Measurements from ENCODE around the gene KCNK7.
"Not testable (repeated sequence)": the region's sequence is repeated elsewhere in the genome, so short reads cannot be mapped to it uniquely, and the experiment has no call there.

Gene KCNK7

DNA sequence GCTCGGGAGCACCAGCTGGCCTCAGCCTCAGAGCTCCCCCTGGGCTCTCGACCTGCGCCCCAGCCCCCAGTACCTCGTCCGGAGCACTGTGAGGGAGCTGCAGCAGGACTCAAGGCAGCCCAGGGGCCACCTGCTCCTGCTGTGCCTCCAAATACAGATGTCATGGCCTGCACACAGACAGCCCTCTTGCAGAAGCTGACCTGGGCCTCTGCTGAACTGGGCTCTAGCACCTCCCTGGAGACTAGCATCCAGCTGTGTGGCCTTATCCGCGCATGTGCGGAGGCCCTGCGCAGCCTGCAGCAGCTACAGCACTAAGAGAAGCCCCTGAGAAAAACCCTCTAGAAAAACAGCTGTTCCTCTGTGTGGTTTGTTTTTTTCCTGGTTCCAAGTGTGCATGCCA lies 24.2 kb downstream of the KCNK7 start:
- DNase-seq (ENCODE audit: insufficient read length, low spot score): no peak
- TF ChIP-seq, protein P1, sequence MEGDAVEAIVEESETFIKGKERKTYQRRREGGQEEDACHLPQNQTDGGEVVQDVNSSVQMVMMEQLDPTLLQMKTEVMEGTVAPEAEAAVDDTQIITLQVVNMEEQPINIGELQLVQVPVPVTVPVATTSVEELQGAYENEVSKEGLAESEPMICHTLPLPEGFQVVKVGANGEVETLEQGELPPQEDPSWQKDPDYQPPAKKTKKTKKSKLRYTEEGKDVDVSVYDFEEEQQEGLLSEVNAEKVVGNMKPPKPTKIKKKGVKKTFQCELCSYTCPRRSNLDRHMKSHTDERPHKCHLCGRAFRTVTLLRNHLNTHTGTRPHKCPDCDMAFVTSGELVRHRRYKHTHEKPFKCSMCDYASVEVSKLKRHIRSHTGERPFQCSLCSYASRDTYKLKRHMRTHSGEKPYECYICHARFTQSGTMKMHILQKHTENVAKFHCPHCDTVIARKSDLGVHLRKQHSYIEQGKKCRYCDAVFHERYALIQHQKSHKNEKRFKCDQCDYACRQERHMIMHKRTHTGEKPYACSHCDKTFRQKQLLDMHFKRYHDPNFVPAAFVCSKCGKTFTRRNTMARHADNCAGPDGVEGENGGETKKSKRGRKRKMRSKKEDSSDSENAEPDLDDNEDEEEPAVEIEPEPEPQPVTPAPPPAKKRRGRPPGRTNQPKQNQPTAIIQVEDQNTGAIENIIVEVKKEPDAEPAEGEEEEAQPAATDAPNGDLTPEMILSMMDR (IDR thresholded peaks at IDR 0.05; ENCODE audit: insufficient read depth, missing control alignments): no peak
- FAIRE-seq: no peak

DNA sequence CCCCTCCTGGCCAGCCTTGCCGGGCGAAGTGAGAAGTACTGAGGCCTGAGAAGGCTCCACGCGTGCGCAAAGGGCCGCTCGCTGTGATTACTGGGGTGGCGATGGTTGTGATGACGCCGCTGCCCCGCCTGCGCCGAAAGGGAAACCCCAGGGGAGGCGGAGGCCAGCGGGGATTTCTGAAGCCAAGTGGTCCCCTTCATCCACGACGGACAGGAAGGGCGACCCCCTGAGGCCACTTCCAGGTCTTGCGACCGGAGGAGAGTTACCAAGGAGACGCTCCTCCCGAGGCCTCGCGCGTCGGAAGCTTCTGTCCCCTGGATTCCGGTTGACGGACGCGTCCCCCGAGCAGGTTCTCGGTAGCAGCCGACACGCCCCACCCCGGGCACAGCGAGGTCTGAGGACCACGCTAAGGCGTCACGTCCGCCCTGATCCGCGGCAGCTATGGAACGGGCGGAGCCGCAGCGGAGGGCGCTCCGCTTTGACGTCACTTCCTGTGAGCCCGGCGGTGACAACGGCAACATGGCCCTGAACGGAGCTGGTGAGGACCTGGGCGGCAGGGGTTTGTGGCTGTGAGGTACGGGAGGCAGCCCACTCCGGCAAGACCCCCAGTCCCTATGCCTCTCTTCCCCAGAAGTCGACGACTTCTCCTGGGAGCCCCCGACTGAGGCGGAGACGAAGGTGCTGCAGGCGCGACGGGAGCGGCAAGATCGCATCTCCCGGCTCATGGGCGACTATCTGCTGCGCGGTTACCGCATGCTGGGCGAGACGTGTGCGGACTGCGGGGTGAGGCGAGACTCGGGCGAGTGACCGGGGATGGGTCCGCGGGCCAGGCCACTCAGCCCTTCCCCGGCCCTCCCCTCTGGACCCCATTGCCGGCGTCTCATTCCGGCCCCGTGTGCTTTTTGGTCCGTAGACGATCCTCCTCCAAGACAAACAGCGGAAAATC lies 25.4 kb downstream of the KCNK7 start, which contains the start of gene ZNRD2:
Gene ZNRD2 (plus strand): TSS at position 505 of the 946 bp plus-strand sequence. CDS start 15 bp downstream, at position 520.
- TF ChIP-seq, protein P1 (IDR thresholded peaks at IDR 0.05; ENCODE audit: insufficient read depth, missing control alignments): peak; percentile 50
- no peak for FAIRE-seq
- DNase-seq (ENCODE audit: insufficient read length, low spot score): peak; percentile 94

DNA sequence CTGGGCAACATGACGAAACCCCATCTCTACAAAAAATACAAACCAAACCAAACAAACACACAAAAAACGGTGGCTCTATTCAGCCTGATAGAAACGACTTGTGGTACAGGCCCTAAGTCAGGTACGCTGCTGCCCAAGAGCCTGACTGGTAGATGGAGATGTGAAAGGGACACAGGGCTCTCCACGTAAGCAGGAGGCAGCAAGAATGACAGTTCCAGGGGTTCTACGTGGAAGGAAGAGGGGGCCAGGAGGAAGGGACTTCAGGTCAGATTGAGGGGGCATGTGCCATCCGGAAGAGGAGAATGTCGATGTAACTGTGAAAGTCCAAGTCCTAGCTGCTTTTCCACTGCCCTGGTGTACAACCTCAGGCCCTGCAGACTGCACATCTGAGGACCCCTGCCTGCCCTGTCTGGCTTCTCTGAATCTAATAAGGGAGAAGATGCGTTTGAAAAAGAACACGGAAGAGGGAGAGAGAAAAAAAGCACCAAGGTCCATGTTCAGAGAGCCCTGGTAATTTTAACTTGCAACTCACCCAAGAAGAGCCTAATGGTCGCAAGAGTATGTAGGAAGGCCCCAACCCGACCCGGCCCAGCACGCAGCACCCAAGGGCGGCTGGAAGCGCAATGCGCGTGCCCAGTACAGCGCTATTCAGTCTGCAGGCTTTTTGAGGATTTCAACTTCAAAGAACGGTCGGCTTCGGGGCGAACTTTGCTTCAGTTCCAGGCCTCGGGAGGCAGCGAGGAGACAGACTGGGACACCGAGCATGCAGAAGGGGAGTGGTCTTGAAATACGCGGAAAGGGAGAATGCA lies 26.2 kb downstream of the KCNK7 start:
- TF ChIP-seq, protein P1 (IDR thresholded peaks at IDR 0.05; ENCODE audit: insufficient read depth, missing control alignments): no peak
- no peak for DNase-seq (ENCODE audit: insufficient read length, low spot score)
- FAIRE-seq: no peak

DNA sequence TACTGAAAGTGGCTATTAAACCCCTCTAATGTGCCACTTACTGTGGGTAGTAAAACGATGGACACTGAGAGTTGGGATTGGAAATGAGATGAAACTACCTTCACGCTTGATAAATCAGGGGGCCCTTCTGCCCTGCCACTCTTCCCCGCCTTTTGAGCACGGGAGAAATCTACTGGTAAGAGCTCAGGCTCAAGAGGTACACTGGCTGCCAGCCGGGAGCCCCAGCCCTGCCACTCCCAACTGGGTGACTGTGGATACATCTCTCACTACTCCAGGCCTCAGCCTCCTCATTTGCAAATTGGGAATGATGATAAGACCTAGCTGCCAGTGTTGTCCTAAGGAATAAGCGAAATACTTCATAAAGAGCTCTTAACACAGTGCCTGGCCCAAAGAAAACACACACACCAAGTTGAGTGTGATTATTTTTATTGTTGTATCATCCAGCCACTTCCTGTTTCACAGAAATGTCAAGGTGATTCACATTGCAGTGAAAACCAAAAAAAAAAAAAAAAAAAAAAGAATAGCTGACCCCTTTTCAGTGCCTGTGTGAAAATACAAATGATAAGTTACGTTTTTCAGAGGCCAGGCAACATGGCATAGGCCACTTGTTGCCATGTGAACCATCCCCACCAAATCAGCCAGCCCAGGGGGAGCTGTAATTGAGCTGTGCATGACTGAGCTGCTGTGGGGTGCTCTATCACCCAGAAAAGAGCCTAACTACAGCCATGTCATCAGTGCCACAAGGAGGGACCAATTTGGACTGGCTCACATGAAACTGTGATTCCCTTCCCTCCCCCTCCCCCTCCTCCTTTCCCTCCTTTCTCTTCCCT lies 29.8 kb downstream of the KCNK7 start:
- TF ChIP-seq, protein P1 (IDR thresholded peaks at IDR 0.05; ENCODE audit: insufficient read depth, missing control alignments): no peak
- FAIRE-seq (no peak), DNase-seq (ENCODE audit: insufficient read length, low spot score) (no peak)

DNA sequence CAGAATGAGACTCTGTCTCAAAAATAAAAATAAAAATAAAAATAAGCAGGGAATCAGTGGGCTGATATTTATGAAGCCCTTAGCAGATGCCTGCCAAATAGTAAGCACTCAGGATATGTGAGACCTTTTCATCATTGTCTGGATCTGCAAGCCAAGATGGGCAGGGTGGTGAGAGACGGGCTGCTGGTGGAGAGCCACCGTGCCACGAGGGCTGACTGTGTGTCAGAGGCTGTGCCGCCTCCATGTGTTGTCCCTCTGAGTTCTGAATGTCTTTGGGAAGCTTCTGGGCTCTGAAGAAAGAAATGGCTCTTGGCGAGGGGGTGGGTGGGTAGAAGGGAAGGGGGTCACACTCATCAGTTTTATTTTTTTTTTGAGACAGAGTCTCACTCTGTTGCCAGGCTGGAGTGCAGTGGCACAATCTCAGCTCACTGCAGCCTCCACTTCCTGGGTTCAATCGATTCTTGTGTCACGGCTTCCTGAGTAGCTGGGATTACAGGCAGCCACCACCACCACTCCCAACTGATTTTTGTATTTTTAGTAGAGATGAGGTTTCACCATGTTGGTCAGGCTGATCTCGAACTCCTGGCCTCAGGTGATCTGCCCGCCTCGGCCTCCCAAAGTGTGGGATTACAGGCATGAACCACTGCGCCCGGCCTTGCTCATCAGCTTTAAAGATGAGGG lies 30.6 kb downstream of the KCNK7 start:
- not testable (repeated sequence) for FAIRE-seq; DNase-seq (ENCODE audit: insufficient read length, low spot score)

DNA sequence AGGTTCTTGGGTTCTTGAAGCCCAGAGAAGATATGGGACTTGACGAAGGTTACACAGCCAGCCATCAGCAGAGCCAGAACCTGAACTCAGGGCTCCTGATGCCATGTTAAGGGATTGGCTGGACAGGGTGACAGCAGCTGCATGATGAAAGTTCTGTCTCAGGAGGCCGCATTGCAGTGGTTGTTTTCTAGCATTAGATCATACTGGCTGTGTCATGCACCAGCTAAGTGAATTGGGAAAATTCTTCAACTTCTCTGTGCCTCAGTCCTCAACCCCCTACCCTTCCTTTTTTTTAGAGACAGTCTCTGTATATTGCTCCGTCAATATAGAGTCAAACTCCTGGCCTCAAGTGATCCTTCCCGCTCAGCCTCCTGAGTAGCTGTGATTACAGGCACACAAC lies 32.0 kb downstream of the KCNK7 start:
- DNase-seq (ENCODE audit: insufficient read length, low spot score): no peak
- TF ChIP-seq, protein P1 (IDR thresholded peaks at IDR 0.05; ENCODE audit: insufficient read depth, missing control alignments): no peak
- no peak for FAIRE-seq
